HG02852 (cell line): Measurements from ENCODE around the gene GTF2A2.

Source experiments
- ATAC-seq: cut with Tn5 transposase; IDR thresholded peaks from one replicate; pipeline ENCODE4 v1.9.1; 2021; ENCODE audit warnings: mild to moderate bottlenecking, moderate library complexity; ENCODE audit not compliant: unreplicated experiment

The GTF2A2 gene

GRCh38 chr15:59609730-59610712 lies 47.3 kb downstream of the GTF2A2 start:
- no peak for ATAC-seq

- ATAC-seq = no peak
These were observed 51.3 kb downstream of the GTF2A2 start for GRCh38 chr15:59605994-59606393.

- no peak for ATAC-seq
These were observed 58.9 kb downstream of the GTF2A2 start for GRCh38 chr15:59598461-59598860.

- ATAC-seq = no peak
These were observed 60.7 kb downstream of the GTF2A2 start for GRCh38 chr15:59596640-59597039.

- no peak for ATAC-seq
These were observed 61.8 kb downstream of the GTF2A2 start for GRCh38 chr15:59595434-59595915.

GRCh38 chr15:59594991-59595390 lies 62.3 kb downstream of the GTF2A2 start:
- no peak for ATAC-seq

- ATAC-seq = no peak
These were observed 62.8 kb downstream of the GTF2A2 start for GRCh38 chr15:59594493-59594942.

GRCh38 chr15:59591356-59591755 lies 66.0 kb downstream of the GTF2A2 start:
- no peak for ATAC-seq

GRCh38 chr15:59590027-59590426 lies 67.3 kb downstream of the GTF2A2 start:
- ATAC-seq = no peak
